Measurements from ENCODE around the gene GLRX3. TPM values are rescaled to one million over a fixed set of nuclear protein-coding genes. Genes with fewer than 3 reads are reported as not detected.

The GLRX3 gene
- total and polyA plus RNA-seq, 12 donors: 34.2 to 139 (median 73.2) TPM

DNA sequence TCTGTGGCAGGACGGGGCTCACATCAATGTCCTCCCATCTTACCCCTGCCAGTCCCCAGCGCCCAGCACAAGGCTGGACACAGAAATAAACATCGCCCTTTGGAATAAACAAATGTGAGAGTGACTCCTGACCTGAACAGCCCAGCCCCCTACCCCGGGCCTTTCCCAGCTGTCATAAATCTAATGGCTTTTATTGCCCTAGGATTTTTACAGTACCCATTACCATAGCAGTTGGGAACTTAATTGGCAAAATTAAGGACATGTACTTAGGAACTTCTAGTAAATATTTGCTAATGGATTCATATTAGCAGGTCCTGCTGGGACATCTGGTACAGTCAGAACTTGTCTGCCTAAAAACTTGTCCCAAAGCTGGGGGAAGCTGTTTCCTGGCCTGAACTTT lies 76.6 kb downstream of the GLRX3 start:
- no peak for DNase-seq
- TF ChIP-seq POLR2A (IDR thresholded peaks at IDR 0.05): no peak
- no peak for TF ChIP-seq CTCF (IDR thresholded peaks at IDR 0.05)
- Histone ChIP-seq H3K36me3 (replicated peaks in 1 of 2) (no peaks in the 10 kb centered on the region), H3K4me1 (replicated peaks in 1 of 2) (no peaks in the 10 kb centered on the region), H3K27me3 (no peaks in the 10 kb centered on the region), H3K27ac (no peak overlapping the region), H3K4me3 (no peak overlapping the region), H3K9me3 (replicated peaks in 1 of 3) (no peaks in the 10 kb centered on the region)
- intact Hi-C loops (cut with DNase I): no loop called here
- 40 to 49% (median 42%) methylated on average over 3 to 4 of the region's 4 CpGs for WGBS, 4 donors

- intact Hi-C loops (cut with DNase I): no loop called here
- Histone ChIP-seq H3K4me1 (replicated peaks in 1 of 2) (no peaks in the 10 kb centered on the region), H3K4me3 (no peak overlapping the region), H3K27me3 (no peaks in the 10 kb centered on the region), H3K36me3 (replicated peaks in 1 of 2) (no peaks in the 10 kb centered on the region), H3K9me3 (replicated peaks in 1 of 3) (no peaks in the 10 kb centered on the region), H3K27ac (no peak overlapping the region)
- WGBS, 4 donors: 90 to 93% (median 92%) methylated on average over 24 to 51 of the region's 51 CpGs
- TF ChIP-seq POLR2A (IDR thresholded peaks at IDR 0.05) (no peak), CTCF (IDR thresholded peaks at IDR 0.05) (no peak)
- DNase-seq: no peak
Measured at GRCh38 chr10:130213286-130214080, 77.3 kb downstream of the GLRX3 start.

DNA sequence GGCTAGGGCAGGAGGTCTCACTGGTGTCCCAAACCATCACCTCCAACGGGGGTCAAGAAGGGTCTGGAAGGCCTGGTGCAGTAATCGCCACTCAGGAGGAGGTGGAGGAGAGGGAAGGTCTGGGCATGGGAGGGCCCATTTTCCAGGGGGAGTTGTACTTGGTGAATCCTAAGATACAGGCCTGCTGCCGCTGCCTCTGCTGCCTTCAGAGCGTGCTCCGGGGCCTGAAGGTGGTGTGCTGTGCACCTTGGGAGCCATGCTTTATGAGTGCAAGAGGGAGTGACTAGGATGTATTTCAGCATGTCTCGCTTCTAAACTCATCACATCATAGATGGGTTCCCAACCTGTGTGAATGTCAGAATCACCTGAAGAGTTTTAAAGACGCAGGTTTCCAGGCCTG lies 78.2 kb downstream of the GLRX3 start:
- H3K36me3 ChIP-seq (replicated peaks in 1 of 2): no peaks in the 10 kb centered on the region
- no peak for DNase-seq
- H3K27ac ChIP-seq: no peak overlapping the region
- 93 to 97% (median 94%) methylated on average over 7 of the region's 7 CpGs for WGBS, 4 donors
- TF ChIP-seq CTCF (IDR thresholded peaks at IDR 0.05) (no peak), POLR2A (IDR thresholded peaks at IDR 0.05) (no peak)
- intact Hi-C loops (cut with DNase I): no loop called here
- no peaks in the 10 kb centered on the region for H3K9me3 ChIP-seq (replicated peaks in 1 of 3)
- H3K27me3 ChIP-seq: no peaks in the 10 kb centered on the region
- H3K4me1 ChIP-seq (replicated peaks in 1 of 2): no peaks in the 10 kb centered on the region
- H3K4me3 ChIP-seq: no peak overlapping the region

DNA sequence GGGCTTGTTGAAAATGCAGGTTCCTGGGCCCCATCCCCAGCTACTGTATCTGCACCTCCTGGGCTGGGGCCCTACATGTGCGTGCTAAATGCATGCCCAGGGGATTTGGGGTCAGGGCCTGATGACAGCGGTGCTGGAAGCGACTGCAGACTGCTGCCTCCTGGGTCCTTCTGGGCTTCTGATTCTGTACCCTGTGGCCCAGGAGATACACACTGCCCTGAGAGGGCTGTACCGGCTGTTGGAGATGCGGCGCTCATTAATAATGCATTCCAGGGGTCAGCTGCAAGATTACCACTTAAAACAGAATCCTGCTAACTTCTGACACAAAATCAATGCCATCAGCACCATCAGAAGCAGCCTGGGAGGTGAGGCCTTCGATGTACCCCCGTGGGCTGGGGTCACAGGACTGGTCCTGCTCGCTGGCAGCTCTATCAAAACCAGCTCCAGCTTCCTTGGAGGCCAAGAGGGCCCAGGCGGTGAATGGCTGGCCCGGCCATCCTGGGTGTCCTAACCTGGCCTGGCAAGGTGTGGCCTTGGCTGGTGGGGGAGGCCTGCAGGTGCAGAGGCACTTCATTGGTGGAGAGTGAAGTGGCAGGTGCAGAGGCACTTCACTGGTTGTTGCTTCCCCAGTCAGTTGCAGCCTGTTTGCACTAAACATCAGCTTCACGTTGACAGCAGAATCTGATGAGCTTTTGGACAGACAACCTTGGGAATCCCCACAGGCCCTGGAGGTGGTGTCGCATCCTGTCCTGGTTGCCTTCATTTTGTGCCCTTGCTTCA lies 79.2 kb downstream of the GLRX3 start:
- intact Hi-C loops (cut with DNase I): no loop called here
- Histone ChIP-seq H3K27ac (no peak overlapping the region), H3K27me3 (no peaks in the 10 kb centered on the region), H3K36me3 (replicated peaks in 1 of 2) (no peaks in the 10 kb centered on the region), H3K4me1 (replicated peaks in 1 of 2) (no peaks in the 10 kb centered on the region), H3K4me3 (no peak overlapping the region), H3K9me3 (replicated peaks in 1 of 3) (no peaks in the 10 kb centered on the region)
- no peak for DNase-seq
- 80 to 85% (median 83%) methylated on average over 9 to 13 of the region's 13 CpGs for WGBS, 4 donors
- TF ChIP-seq POLR2A (IDR thresholded peaks at IDR 0.05): no peak
- no peak for TF ChIP-seq CTCF (IDR thresholded peaks at IDR 0.05)
